MM.1S (cell line): Measurements from ENCODE around the gene NOSIP.

Experiments
- DNase-seq: peaks from one replicate; pipeline ENCODE4 v3.0.0-alpha.2; 2015
- H2AFZ ChIP-seq: fragments of 300-600 bp; sonication (generic); 2 replicates; pipeline ENCODE4 v1.6.0; 2016; ENCODE audit warnings: antibody characterized with exemption, low read length
- H3F3A ChIP-seq: fragments of 300-600 bp; sonication (generic); 2 replicates; pipeline ENCODE4 v1.6.1; 2016; ENCODE audit warnings: mild to moderate bottlenecking, antibody characterized with exemption, low read length, moderate library complexity, mixed read lengths; ENCODE audit not compliant: insufficient read depth
- H3K27ac ChIP-seq: fragments of 300-600 bp; sonication (generic); 2 replicates; pipeline ENCODE4 v1.5.1; 2016; ENCODE audit warnings: mild to moderate bottlenecking, low read length
- H3K27me3 ChIP-seq: fragments of 300-600 bp; sonication (generic); replicated peaks from 2 replicates; pipeline ENCODE4 v1.6.0; 2016; ENCODE audit warnings: low read length; ENCODE audit not compliant: insufficient read depth
- H3K36me3 ChIP-seq: fragments of 300-600 bp; sonication (generic); replicated peaks from 2 replicates; pipeline ENCODE4 v1.6.1; 2016; ENCODE audit warnings: mild to moderate bottlenecking, low read length, mixed read lengths; ENCODE audit not compliant: insufficient read depth
- H3K4me1 ChIP-seq: fragments of 300-600 bp; sonication (generic); 2 replicates; pipeline ENCODE4 v1.6.1; 2016; ENCODE audit warnings: low read length, mixed read lengths
- H3K4me2 ChIP-seq: fragments of 300-600 bp; sonication (generic); 2 replicates; pipeline ENCODE4 v1.6.0; 2016; ENCODE audit warnings: low read depth, low read length
- H3K4me3 ChIP-seq: fragments of 300-600 bp; sonication (generic); 2 replicates; pipeline ENCODE4 v1.5.1; 2016; ENCODE audit warnings: low read length, mixed read lengths
- H3K79me2 ChIP-seq: fragments of 300-600 bp; sonication (generic); 2 replicates; pipeline ENCODE4 v1.6.1; 2016; ENCODE audit warnings: mixed run types, low read length, mixed read lengths
- H3K9ac ChIP-seq: fragments of 300-600 bp; sonication (generic); 2 replicates; pipeline ENCODE4 v1.6.1; 2016; ENCODE audit warnings: low read length, mixed read lengths
- H3K9me2 ChIP-seq: fragments of 300-600 bp; sonication (generic); replicated peaks from 2 replicates; pipeline ENCODE4 v1.6.1; 2016; ENCODE audit warnings: mild to moderate bottlenecking, low read length, mixed read lengths; ENCODE audit not compliant: insufficient read depth
- H3K9me3 ChIP-seq: fragments of 300-600 bp; sonication (generic); replicated peaks from 2 replicates; pipeline ENCODE4 v1.6.1; 2016; ENCODE audit warnings: mild to moderate bottlenecking, low read length, mixed read lengths; ENCODE audit not compliant: insufficient read depth
- H4K20me1 ChIP-seq: fragments of 300-600 bp; sonication (generic); 2 replicates; pipeline ENCODE4 v1.6.1; 2016; ENCODE audit warnings: mild to moderate bottlenecking, low read length, moderate library complexity, mixed read lengths; ENCODE audit not compliant: insufficient read depth
- CTCF ChIP-seq: fragments of 300-600 bp; sonication (generic); IDR thresholded peaks from 2 replicates; pipeline ENCODE4 v1.5.1; 2016; ENCODE audit warnings: antibody characterized with exemption, low read length, mixed read lengths
- EZH2 ChIP-seq: fragments of 300-600 bp; sonication (generic); optimal IDR thresholded peaks from 2 replicates; pipeline ENCODE3; 2017; ENCODE audit warnings: low read depth, mild to moderate bottlenecking, antibody characterized with exemption, low read length, mixed read lengths
- EZH2phosphoT487 ChIP-seq: fragments of 300-600 bp; sonication (generic); IDR thresholded peaks from 2 replicates; pipeline ENCODE4 v1.6.1; 2018; ENCODE audit warnings: antibody characterized with exemption, low read length

Gene NOSIP

GRCh38 chr19:49553451-49554271 lies 26.7 kb downstream of the NOSIP start:
- H3K9ac ChIP-seq = no peak overlapping the region
- no peaks in the 10 kb centered on the region for H3K36me3 ChIP-seq
- H3K9me3 ChIP-seq = no peaks in the 10 kb centered on the region
- no peak overlapping the region for H2AFZ ChIP-seq
- no peaks in the 10 kb centered on the region for H3K79me2 ChIP-seq
- no peak overlapping the region for H3K27ac ChIP-seq
- H3K4me3 ChIP-seq = no peak overlapping the region
- H3K4me2 ChIP-seq = no peak overlapping the region
- no peak for TF ChIP-seq CTCF
- no peak for TF ChIP-seq EZH2
- no peak for TF ChIP-seq EZH2phosphoT487
- H4K20me1 ChIP-seq = no peaks in the 10 kb centered on the region
- no peaks in the 10 kb centered on the region for H3K27me3 ChIP-seq
- no peaks in the 10 kb centered on the region for H3F3A ChIP-seq
- no peak for DNase-seq
- no peaks in the 10 kb centered on the region for H3K4me1 ChIP-seq
- no peaks in the 10 kb centered on the region for H3K9me2 ChIP-seq

GRCh38 chr19:49552749-49553148 lies 27.6 kb downstream of the NOSIP start:
- Histone ChIP-seq H3K9me2 (no peaks in the 10 kb centered on the region), H3K4me3 (no peak overlapping the region), H4K20me1 (no peaks in the 10 kb centered on the region), H3K4me2 (no peak overlapping the region), H3K79me2 (no peaks in the 10 kb centered on the region), H2AFZ (no peak overlapping the region), H3K27ac (no peak overlapping the region), H3F3A (no peaks in the 10 kb centered on the region), H3K9ac (no peak overlapping the region), H3K36me3 (no peaks in the 10 kb centered on the region), H3K4me1 (no peaks in the 10 kb centered on the region), H3K27me3 (no peaks in the 10 kb centered on the region), H3K9me3 (no peaks in the 10 kb centered on the region)
- no peak for TF ChIP-seq EZH2phosphoT487
- TF ChIP-seq EZH2 = no peak
- no peak for TF ChIP-seq CTCF
- no peak for DNase-seq

- no peaks in the 10 kb centered on the region for H3K36me3 ChIP-seq
- no peaks in the 10 kb centered on the region for H3K27me3 ChIP-seq
- H3K9me3 ChIP-seq = no peaks in the 10 kb centered on the region
- no peak overlapping the region for H2AFZ ChIP-seq
- no peaks in the 10 kb centered on the region for H3K9me2 ChIP-seq
- no peak overlapping the region for H3K4me3 ChIP-seq
- H4K20me1 ChIP-seq = no peaks in the 10 kb centered on the region
- H3K27ac ChIP-seq = no peak overlapping the region
- H3F3A ChIP-seq = no peaks in the 10 kb centered on the region
- TF ChIP-seq EZH2phosphoT487 (no peak), CTCF (no peak), EZH2 (no peak)
- H3K4me1 ChIP-seq = no peaks in the 10 kb centered on the region
- no peak overlapping the region for H3K4me2 ChIP-seq
- no peak for DNase-seq
- H3K79me2 ChIP-seq = no peaks in the 10 kb centered on the region
- H3K9ac ChIP-seq = no peak overlapping the region
Measured at GRCh38 chr19:49551531-49551930, 28.8 kb downstream of the NOSIP start.
